GM19372 (cell line): Measurements from ENCODE around the gene CACNA1C.

Source experiments
- ATAC-seq: cut with Tn5 transposase; IDR thresholded peaks from one replicate; pipeline ENCODE4 v1.9.1; 2021; ENCODE audit warnings: mild to moderate bottlenecking, low read depth, moderate library complexity; ENCODE audit not compliant: unreplicated experiment

Gene CACNA1C

DNA sequence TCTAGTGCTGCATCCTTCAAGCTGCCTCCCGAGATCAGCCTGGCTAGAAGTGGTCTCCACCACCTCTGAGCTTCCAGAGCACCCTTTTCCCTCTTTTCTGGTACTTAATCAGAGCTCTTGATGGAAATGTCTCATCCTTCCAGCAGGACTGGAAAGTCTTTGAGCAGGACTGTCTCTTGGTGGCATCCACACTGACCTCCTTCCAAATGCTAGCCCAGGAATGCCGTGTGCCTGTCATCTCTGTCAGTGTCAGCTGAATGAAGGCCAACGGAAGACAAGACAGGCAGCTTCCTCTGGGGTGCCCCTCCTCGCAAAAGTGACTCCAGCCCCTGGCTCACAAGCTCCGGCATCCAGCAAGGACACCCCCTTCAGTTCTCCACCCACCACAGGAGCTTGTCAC lies 570.7 kb downstream of the CACNA1C start:
- ATAC-seq: no peak

- no peak for ATAC-seq
Measured at GRCh38 chr12:2624543-2625288, 571.9 kb downstream of the CACNA1C start.

- no peak for ATAC-seq
Measured at GRCh38 chr12:2625289-2625612, 572.5 kb downstream of the CACNA1C start.

DNA sequence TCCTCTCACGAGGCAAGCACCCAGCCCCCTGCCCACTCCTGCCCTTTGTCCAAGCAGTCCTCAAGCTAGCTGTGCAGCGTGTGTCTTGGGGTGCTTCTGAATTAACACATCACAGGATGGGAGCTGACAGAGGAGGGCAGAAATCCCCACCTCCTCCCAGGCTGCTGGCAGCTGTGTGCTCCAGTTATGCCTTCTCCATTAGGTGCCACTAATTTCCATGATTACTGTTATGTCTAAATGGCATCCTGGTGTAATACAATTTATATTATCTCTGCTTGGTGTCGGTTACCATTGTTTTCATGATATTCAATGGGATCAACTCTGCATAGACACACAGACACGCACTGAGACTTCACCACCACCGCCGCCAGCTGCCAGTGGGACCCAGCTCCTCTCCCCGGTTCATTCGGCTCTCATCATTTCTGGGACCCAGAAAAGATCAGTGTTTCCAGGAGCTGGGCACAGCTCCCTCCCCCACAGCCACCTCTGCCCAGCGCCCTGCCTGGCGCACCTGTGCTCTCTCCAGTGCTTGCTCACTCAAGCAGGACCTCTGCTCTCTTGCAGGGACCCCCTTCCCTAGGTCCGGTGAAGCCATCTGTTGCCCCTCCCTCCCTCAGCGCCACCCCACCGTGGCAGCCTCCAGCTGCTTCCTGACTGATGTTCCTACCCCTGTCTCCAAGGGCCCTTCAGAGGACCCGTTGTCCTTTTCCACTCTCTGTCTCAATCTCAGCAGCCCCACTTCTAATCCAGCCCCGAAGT lies 574.5 kb downstream of the CACNA1C start:
- ATAC-seq: no peak

DNA sequence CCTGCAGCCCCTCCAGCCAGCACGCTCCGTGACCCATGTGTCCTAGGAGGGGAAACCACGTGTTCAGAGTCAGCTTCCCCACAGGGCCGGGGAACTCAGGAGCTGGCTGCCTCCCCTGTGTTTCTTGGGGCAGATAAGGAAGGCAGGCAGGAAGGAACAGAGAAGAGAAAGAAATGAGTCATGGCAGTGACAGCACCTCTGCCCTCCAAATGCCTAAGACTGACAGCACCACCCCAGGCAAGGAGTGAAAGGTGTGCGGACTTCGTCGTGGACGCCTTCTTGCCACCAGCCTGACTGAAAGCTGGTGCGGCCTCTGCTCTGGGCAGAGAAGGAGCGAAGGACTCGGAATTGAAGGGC lies 575.0 kb downstream of the CACNA1C start:
- no peak for ATAC-seq

GRCh38 chr12:2628401-2628800 lies 575.6 kb downstream of the CACNA1C start:
- no peak for ATAC-seq

DNA sequence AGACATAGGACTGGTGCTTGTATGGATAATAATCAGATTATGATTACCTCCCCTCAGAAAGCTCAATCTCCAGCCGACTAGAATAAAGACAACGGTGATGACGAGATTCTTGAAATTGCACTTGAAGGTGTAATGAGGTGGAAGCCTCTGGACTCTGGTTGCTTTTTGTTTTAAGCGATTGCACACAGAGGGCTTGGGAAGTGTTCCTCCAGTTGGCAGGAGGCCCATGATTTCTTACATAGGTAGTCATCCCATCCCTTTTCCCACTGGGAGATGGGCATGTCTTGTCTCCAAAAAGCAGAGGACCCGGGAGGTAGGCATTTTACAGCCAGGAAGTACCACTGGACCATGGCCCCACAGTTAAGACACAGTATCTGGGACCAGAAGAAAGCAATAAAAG lies 576.3 kb downstream of the CACNA1C start:
- ATAC-seq: no peak

DNA sequence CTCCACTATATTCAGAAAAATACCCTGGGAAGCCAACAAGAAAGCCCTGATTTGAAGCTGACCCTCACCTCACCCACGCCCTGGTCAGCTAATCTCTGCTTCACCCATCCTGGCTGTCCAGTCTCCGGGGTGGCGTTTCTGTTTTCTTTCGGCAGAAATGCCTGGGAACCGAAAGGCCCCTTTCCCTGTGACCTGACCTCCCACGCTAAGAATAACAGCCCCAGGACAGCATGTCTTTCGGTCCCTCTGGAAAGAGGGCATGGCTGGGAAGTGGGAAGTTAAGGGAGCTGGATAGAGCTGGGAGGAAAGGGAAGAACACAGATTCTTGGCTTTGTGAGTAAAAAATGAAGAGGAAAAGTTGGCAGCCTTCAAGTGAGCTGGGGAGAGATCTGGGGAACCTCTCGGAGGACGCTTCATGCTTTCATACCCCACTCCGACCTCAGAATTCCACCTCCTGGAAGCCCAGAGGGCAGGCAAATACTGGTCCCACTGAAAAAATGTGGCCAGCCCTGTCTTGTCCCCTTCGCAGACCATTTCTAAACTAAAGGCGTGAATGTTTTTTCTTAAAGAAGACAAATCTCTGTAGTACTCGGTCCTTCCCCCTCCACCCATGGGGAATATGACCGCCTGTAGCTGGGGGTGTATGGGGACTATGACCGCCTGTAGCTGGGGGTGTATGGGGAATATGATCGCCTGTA lies 579.0 kb downstream of the CACNA1C start:
- ATAC-seq: no peak

DNA sequence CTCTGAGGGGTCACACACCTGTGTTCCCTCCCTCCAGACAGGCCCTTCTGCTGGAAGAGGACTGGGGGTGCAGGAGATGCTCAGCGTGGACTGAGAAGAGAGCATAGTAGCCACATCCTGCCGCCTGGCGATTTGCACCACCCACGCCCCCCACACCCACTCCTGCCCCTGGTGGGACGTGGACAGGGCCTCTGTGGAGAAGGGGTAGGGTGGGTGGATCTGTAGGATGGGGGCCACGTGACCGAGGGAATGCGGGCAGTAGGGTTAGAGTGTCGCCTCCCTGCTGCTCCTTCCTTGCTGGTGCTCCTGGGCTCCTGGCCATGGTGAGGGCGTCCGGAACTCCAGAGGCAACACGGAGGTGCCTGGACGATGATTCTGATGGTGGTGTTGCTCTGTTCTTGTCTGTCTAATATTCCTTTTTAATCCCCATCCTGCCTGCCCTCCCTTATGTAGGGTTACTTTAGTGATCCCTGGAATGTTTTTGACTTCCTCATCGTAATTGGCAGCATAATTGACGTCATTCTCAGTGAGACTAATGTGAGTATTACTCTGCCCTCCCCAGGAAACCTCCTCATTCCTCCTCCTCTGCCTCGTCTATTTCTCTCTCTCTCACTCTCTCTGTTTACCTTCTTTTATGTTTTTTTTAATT lies 580.5 kb downstream of the CACNA1C start:
- no peak for ATAC-seq

DNA sequence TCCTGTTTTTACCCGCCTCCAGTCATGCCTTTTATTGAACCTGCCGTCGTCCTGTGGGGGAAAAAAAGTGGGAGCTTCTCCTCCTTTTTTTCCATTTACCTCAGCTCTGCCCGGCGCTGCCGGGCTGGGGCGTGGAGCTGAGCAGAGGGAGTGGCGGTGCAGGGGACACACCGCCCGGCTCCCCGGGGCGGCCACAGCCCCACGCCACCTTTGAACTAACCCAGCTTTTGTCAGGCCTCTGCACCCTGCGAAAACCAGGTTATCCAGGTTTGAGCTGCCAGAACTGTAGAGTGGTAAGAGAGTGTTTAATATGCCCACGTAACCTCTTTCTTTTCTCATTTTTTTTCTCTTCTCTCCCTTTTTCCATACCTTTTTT lies 581.0 kb downstream of the CACNA1C start:
- ATAC-seq: no peak

DNA sequence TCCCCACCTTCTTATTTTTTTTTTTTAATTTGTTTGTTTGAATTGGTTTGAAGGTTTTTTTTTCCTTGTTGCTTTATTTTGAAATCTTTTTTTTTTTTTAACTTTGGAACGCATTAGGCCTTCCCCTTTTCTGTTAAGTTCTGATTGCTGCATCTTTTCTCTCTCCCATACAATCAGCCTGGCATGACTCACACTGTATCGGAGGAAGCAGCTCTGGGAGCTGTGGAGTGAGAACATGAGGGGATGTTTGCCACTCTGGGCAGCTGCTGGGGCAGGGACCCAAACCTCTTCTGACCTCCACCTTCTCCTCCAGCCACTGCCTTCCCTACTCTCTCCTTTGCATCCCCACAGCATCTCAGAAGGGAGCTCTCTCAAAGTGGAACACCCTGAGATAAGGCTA lies 581.7 kb downstream of the CACNA1C start:
- no peak for ATAC-seq

DNA sequence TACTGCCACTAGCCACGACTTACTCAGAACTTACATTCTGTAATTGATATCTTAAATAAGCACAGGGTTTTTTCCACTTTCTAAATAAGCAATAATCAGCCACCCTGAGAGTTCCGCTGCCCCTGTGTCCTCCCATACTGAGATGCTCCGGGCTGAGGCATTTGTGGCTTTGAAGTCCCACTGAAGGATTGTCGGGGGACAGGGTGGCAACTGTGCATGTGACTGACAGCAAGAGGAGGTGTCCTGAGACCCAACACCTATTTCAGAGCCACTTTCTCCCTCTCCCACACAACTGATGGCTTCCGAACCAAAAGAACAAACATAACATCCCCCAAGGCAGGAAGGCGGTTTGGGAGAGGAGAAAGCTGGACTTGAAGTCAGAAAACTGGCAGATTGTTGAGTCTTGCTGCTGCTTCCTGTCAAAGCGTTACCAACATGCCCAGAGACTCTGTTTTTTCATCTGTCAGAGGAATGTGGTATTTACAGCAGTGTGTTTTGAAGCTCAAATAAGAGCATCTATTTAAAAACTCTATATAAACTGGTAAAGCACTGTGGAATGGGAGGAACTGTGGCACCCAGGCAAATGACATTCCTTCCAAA lies 584.1 kb downstream of the CACNA1C start:
- no peak for ATAC-seq

DNA sequence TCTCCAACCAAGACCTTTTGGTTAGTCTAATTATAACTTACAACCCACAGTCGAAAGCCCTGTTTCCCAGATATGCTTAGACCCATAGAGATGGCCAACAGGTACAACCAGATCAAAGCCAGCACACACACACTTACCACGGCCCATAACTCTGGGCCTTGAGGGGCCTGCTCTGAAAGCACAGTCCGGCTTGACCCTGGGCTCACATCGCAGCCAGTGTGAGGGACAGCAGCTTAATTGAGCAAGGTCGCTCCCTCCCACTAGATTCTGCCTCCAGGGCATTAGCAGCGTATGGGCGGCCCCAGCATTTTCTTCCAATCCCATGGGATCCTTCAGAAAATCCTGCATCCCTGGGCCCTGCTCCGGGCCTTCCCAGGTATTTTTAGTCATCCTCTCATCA lies 584.6 kb downstream of the CACNA1C start:
- no peak for ATAC-seq

- no peak for ATAC-seq
Measured at GRCh38 chr12:2638273-2639019, 585.7 kb downstream of the CACNA1C start.

GRCh38 chr12:2639020-2639298 lies 586.2 kb downstream of the CACNA1C start:
- ATAC-seq: no peak

DNA sequence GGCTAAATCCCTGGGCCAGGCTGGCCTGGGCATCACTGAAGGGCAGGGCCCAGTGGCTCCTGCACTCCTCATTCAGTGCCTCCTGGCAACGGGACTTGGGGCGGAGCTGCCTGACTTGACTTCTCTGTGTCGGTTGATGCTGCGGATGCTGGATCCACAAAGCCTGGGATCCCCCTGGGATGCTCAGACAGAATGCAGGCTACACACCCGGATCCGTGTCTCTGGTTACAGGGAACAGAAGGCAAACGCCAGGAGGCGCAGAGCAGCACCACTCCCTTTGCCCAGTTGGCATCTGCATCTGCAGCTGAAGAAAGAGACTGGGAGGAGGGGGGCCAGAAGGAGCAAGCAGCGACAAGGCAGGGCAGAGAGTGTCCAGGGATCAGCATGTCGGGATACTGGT lies 587.5 kb downstream of the CACNA1C start:
- no peak for ATAC-seq

- no peak for ATAC-seq
Measured at GRCh38 chr12:2640709-2641108, 587.9 kb downstream of the CACNA1C start.

GRCh38 chr12:2641207-2641606 lies 588.4 kb downstream of the CACNA1C start:
- no peak for ATAC-seq

GRCh38 chr12:2641761-2642160 lies 589.0 kb downstream of the CACNA1C start:
- no peak for ATAC-seq

- no peak for ATAC-seq
Measured at GRCh38 chr12:2642176-2642892, 589.5 kb downstream of the CACNA1C start.
